Measurements from ENCODE around the gene TMEM271. TPM values are rescaled to one million over a fixed set of nuclear protein-coding genes. Genes with fewer than 3 reads are reported as not detected.

TMEM271 gene
- polyA plus RNA-seq, 1 donor from 2014 or later = 16.0 TPM

GRCh38 chr4:544386-545105, 31.5 kb downstream of the TMEM271 start:
- Histone ChIP-seq H3K79me2 (replicated peaks; ENCODE audit: insufficient read depth, low read length) (no peaks in the 10 kb centered on the region), H4K20me1 (ENCODE audit: insufficient read depth) (no peaks in the 10 kb centered on the region)
- TF ChIP-seq TAF1 (IDR thresholded peaks at IDR 0.05; ENCODE audit: low read depth) = no peak
- no peak for TF ChIP-seq MXI1 (conservative IDR thresholded peaks at IDR 0.05; ENCODE audit: poor library complexity, severe bottlenecking)
- no peak for TF ChIP-seq POLR2AphosphoS5 (IDR thresholded peaks at IDR 0.05)
- no peak for TF ChIP-seq EZH2 (IDR thresholded peaks at IDR 0.05; ENCODE audit: borderline replicate concordance, insufficient read depth, low read length, poor library complexity, severe bottlenecking)
- TF ChIP-seq EP300 (conservative IDR thresholded peaks at IDR 0.05; ENCODE audit: poor library complexity, severe bottlenecking) = no peak
- TF ChIP-seq SMC3 (conservative IDR thresholded peaks at IDR 0.05; ENCODE audit: poor library complexity) = no peak
- TF ChIP-seq RAD21 (conservative IDR thresholded peaks at IDR 0.05) = no peak
- no peak for TF ChIP-seq CTCF (IDR thresholded peaks at IDR 0.05; ENCODE audit: poor library complexity, severe bottlenecking)
- no peak for TF ChIP-seq REST (IDR thresholded peaks at IDR 0.05; ENCODE audit: borderline replicate concordance)

GRCh38 chr4:541271-541670, 34.8 kb downstream of the TMEM271 start:
- Histone ChIP-seq H3K9me2 (ENCODE audit: insufficient read depth, low read length) (no peaks in the 10 kb centered on the region), H3K9me3 (ENCODE audit: low read length) (no peaks in the 10 kb centered on the region), H2AFZ (ENCODE audit: low read depth, low read length) (no peak overlapping the region), H3K4me3 (ENCODE audit: low read length) (no peak overlapping the region), H3K4me2 (ENCODE audit: low read length) (no peak overlapping the region), H3K27ac (ENCODE audit: low read length) (no peak overlapping the region), H3F3A (ENCODE audit: insufficient read depth, low read length, poor library complexity, severe bottlenecking) (no peaks in the 10 kb centered on the region), H3K9ac (ENCODE audit: low read length) (no peak overlapping the region), H3K27me3 (ENCODE audit: insufficient read depth, low read depth, low read length) (no peaks in the 10 kb centered on the region), H3K36me3 (ENCODE audit: insufficient read depth, low read length) (no peaks in the 10 kb centered on the region), H3K79me2 (replicated peaks; ENCODE audit: insufficient read depth, low read length) (no peaks in the 10 kb centered on the region), H4K20me1 (ENCODE audit: insufficient read depth) (no peaks in the 10 kb centered on the region)
- no peak for TF ChIP-seq CTCF (IDR thresholded peaks at IDR 0.05; ENCODE audit: poor library complexity, severe bottlenecking)
- TF ChIP-seq REST (IDR thresholded peaks at IDR 0.05; ENCODE audit: borderline replicate concordance) = no peak
- no peak for TF ChIP-seq RAD21 (conservative IDR thresholded peaks at IDR 0.05)
- TF ChIP-seq SMC3 (conservative IDR thresholded peaks at IDR 0.05; ENCODE audit: poor library complexity) = no peak
- no peak for TF ChIP-seq POLR2AphosphoS5 (IDR thresholded peaks at IDR 0.05)
- no peak for TF ChIP-seq TAF1 (IDR thresholded peaks at IDR 0.05; ENCODE audit: low read depth)
- TF ChIP-seq MXI1 (conservative IDR thresholded peaks at IDR 0.05; ENCODE audit: poor library complexity, severe bottlenecking) = no peak
- TF ChIP-seq EZH2 (IDR thresholded peaks at IDR 0.05; ENCODE audit: borderline replicate concordance, insufficient read depth, low read length, poor library complexity, severe bottlenecking) = no peak
- no peak for TF ChIP-seq EP300 (conservative IDR thresholded peaks at IDR 0.05; ENCODE audit: poor library complexity, severe bottlenecking)

More at GRCh38 chr4:544386-545105, 31.5 kb downstream of the TMEM271 start:
- Histone ChIP-seq H3K4me3 (ENCODE audit: low read length) (no peak overlapping the region), H3K27me3 (ENCODE audit: insufficient read depth, low read depth, low read length) (no peaks in the 10 kb centered on the region), H3F3A (ENCODE audit: insufficient read depth, low read length, poor library complexity, severe bottlenecking) (no peaks in the 10 kb centered on the region), H3K36me3 (ENCODE audit: insufficient read depth, low read length) (no peaks in the 10 kb centered on the region), H3K9me2 (ENCODE audit: insufficient read depth, low read length) (no peaks in the 10 kb centered on the region), H3K9me3 (ENCODE audit: low read length) (no peaks in the 10 kb centered on the region), H2AFZ (ENCODE audit: low read depth, low read length) (no peak overlapping the region), H3K4me2 (ENCODE audit: low read length) (no peak overlapping the region), H3K27ac (ENCODE audit: low read length) (no peak overlapping the region), H3K9ac (ENCODE audit: low read length) (no peak overlapping the region)

Measured in neural cell (in vitro differentiated cells).